ENCODE measurements around the gene ATP11A.

Gene ATP11A

DNA sequence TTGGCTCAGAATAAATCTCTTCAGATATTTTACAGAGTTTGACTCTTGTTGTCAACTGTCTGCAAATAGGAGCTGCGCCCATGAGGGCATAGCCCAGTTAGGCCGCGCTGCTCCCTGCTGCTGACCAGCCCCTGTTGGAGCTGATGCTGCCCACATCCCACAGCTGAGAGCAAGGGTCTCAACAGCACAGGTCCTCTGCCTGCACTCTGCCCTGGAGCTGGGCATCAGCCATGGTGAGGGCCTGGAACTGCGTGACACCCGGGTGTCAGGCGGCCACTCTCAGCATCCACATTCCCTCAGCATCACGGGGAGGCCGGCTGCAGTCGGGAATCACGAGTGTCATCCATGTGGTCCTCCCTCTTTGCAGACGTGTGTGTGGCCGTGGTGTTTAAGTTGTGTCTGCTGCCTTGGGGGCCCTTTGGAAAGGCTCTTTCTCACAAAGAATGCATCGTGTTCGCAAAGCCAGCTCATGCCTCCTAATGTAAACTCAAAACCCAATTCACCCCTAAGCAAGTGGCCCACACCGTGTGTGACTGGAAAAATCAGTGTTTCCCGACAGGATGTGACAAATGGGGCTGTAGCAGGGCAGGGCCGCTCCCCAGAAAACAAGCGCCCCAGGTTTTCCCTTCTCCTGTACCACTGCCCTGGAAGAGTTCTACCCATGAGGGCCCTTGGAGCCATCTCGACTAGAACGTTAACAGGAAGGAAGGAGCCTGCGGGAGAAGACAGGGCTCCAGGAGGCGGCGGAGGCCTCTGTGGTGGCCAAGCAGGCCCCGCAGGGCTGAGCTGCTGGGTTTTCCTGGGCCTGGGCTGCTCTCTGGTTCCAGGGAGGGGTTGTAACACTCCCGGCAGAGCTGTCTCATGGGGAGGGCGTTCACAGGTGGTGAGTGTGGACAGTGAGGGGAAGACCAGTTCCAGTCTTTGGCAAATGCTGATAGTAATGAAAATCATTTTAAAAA is 20.3 kb downstream of the ATP11A start:
- no peak for DNase-seq (ENCODE audit: low read depth)

DNA sequence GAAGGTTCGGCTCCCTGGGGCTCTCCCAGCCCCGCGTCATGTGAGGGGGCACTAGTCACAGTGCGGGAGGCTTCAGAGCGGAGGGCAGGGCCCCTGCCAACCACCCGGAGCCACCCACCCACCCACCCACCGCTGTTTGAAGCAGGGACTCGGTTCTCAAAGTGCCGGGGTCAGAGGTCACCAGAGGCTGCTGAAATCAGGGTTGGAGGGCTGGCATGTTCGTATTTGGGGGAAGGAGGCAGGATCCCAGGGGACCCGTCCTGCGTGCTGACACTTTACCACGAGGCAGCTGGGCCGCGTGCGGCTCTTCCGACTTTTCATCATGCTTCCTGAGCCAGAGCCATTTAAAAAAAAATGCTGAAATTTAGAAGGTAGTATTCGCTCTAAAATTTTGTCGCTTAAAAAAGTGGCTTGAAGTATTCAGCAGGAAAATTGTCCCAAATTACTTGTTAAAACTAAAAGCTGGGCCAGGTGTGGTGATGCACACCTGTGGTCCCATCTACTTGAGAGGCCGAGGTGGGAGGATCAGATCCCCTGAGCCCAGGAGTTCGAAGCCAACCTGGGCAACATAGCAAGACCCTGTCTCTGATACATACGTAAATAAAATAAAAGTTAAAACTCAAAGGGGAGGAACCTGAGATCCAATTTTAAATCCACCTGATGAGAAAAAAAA is 21.2 kb downstream of the ATP11A start:
- DNase-seq (ENCODE audit: low read depth) = no peak

- peak; percentile 100 for DNase-seq (ENCODE audit: low read depth)
Measured at GRCh38 chr13:112711528-112712265, 21.9 kb downstream of the ATP11A start.

- DNase-seq (ENCODE audit: low read depth) = no peak
Measured at GRCh38 chr13:112712451-112713207, 22.8 kb downstream of the ATP11A start.

GRCh38 chr13:112713517-112714253 is 23.8 kb downstream of the ATP11A start:
- peak; percentile 78 for DNase-seq (ENCODE audit: low read depth)

DNA sequence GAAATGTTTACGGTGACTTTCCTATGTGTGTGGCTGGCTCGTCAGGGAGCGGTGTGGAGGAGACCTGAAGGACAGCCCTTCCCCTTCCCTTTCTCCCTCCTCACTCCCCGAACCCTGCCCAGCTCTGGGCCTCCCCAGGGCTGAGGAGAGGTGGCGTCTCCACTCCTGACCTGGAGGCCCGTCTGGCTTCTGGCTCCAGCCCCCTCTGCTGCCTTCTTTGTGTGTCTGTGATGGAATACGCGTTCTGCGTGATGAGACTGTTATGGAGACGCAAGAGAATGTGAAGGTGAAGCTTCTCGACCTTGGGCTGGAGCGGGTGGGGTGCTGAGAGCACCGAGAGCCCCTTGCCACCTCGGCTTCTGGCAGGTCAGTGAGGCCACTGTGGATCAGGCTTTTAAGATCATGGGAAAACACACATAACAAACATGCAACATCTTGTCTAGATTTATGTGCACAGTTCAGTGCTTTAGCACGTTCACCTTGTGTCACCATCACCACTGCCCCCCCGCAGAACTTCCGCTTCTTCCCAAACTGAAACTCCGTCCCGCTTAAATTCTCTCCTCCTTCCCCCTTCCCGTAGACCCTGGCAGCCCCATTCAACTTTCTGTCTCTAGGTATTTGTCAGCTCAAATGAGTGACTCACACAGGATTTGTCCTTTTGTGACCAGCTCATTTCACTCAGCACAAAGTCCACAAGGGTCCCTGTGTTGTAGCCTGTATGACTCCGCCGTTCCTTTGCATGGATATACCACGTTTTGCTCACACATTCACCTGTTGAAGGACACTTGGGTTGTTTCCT is 24.7 kb downstream of the ATP11A start:
- DNase-seq (ENCODE audit: low read depth) = no peak

- DNase-seq (ENCODE audit: low read depth) = no peak
Measured at GRCh38 chr13:112715210-112715609, 25.4 kb downstream of the ATP11A start.

DNA sequence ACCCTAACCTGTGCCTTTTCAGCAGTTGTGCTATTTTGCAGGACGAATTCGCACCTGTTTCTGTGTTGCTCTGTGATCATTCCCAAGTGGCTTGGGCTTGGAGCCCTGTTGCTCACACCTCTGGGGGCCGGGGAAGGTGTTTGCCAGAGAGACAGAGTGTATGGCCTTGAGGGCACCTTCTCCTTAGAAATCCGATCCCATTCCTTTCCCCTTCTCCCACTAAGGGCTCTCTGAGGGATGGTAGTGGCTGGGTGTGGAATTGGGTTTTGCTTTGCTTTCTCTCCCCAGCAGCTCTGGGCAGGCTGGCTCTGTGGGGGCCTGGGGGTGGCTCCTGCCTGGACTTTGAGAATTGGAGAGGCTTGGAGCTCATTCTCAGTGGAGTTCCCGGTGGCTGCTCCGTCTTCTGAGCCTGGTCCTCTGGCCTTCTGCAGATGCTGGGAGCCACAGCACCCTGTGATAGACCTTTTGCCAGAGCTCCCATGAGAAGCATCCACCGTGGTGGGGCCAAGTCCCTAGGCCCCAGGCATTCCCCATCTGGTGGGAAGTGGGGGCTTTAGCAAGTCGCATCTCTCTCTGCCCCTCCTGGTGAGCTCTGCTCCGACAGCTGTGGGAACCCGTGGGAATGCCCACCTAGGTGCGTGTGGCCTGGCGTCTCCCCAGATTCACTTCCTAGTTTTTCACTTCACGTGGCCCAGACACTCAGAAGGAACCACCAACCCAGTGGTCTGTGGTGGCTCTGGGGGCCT is 26.1 kb downstream of the ATP11A start:
- DNase-seq (ENCODE audit: low read depth) = no peak

DNA sequence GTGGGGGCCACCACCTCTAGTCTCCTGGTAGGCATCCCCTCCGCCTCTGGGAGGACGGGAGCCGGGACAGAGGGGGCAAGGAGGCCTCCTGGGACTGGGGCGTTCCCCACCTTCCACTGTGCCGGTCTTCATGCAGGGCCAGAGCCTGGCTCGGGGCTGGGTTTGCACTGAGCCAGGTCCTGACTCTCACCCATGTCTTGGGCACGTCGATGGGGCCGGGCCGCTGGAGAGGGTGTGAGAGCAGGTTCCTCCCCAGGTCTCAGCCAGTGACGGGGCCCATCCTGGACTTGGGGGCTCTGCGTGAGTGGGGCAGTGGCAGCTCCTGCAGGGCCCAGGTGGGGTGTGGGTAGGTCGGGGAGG is 26.6 kb downstream of the ATP11A start:
- DNase-seq (ENCODE audit: low read depth) = no peak

- DNase-seq (ENCODE audit: low read depth) = no peak
Measured at GRCh38 chr13:112716841-112717520, 27.1 kb downstream of the ATP11A start.

GRCh38 chr13:112718318-112718717 is 28.5 kb downstream of the ATP11A start:
- DNase-seq (ENCODE audit: low read depth) = no peak

DNA sequence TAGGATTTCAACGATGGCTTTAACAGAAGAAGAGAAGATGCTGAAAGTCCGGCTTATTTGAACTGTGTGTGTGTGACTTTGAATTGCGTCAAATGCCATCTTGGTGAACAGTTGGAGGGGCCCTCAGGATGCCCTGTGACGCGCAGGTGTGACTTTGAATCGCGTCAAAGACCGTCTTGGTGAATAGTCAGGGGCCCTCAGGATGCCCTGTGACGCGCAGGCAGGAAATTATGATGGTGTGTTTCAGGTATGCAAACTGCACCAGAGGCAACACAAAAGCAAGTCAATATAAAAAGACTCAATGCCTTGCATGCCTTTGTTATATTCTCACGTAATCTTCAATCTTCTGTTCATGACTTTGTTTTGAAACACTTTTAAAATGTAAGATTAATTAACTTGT is 29.2 kb downstream of the ATP11A start:
- DNase-seq (ENCODE audit: low read depth) = no peak

GRCh38 chr13:112719556-112719955 is 29.7 kb downstream of the ATP11A start:
- DNase-seq (ENCODE audit: low read depth) = no peak

DNA sequence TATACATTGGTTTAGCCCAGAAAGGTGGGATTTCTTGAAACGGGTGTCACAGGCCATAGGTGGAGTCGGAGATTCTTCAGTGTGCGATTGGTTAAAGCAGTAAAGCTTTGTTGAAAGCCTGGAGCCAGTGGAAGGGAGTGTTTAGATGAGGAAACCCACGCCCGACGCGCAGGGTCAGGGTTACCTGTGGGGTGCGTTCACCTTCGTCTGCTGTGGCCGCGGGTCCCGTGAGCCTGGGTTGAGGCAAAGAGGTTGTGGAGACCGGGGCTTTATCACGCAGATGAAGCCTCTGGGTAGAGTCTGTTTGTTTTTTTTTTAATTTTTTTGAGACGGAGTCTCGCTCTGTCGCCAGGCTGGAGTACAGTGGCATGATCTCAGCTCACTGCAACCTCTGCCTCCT is 30.4 kb downstream of the ATP11A start:
- DNase-seq (ENCODE audit: low read depth) = no peak

- no peak for DNase-seq (ENCODE audit: low read depth)
Measured at GRCh38 chr13:112720814-112721197, 31.0 kb downstream of the ATP11A start.

- DNase-seq (ENCODE audit: low read depth) = no peak
Measured at GRCh38 chr13:112721198-112722104, 31.6 kb downstream of the ATP11A start.

DNA sequence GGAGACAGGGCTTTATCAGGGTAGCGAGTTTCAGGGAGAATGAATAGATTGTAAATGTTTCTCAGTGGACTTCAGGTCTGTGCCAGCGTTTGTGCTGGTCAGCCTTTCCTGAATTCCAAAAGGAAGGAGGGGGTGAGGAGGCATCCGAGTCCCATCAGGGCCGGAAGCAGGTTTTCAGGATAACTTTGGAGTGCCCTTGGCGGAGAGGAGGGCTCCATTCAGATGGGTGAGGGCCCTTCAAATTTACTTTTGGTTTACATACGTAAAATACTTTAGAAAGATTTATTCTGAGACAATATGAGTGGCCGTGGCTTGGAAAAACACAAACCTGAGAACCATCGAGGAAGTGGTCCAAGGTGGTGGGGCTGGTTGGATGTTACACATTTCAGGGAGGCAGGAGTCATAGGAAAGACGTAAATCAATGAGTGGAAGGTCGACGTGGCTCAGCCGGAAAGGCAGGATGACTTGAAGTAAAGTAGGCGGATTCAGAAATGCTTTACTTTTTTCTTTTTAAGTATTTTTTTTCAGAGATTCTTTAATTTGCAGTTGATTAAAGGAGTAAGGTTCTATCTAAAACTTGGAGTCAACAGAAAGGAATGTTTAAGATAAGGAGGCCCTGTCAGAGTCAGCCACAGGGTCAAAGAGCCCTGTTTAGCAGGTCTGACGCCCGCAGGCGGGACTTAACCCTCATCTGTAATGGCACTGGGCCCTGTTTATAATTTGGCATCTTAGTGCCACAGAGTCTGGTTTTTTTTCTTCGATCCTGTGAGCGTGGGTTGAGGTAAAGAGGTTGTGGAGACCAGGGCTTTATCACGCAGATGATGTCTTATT is 32.8 kb downstream of the ATP11A start:
- DNase-seq (ENCODE audit: low read depth) = peak; percentile 97

Data from amniotic epithelial cell (primary cell).